ENCODE data around the gene FN1. TPM values are rescaled to one million over a fixed set of nuclear protein-coding genes. Genes with fewer than 3 reads are reported as not detected.

Gene FN1
- total RNA-seq, 3 donors from 2014 or later = 74.9 to 295 (median 102) TPM

DNA sequence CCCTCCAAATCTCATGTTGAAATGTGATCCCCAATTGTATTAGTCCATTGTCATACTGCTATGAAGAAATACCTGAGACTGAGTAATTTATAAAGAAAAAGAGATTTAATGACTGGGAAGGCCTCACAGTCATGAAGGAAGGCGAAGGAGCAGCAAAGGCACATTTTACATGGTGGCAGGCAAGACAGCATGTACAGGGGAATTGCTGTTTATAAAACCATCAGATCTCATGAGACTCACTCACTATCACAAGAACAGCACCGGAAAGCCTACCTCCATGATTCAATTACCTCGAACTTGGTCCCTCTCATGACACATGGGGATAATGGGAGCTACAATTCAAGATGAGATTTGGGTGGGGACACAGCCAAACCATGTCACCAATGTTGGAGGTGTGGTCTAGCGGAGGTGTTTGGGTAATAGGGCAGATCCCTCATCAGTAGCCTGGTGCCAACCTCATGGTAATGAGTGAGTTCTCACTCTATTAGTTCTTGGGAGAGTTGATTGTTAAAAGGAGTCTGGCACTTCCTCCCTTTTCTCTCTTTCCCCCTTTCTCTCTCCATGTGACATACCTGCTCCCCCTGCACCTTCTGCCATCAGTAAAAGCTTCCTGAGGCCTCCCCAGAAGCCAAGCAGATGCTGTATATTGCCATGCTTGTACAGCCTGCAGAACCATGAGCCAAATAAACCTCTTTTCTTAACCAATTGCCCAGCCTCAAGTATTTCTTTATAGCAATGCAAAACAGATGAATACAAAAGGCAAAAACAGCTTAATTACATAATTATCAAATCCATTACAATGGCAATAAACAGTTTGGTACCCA lies 14.5 kb upstream of the FN1 start:
- Histone ChIP-seq H3K27ac (no peak overlapping the region), H3K9me3 (no peaks in the 10 kb centered on the region), H3K27me3 (no peaks in the 10 kb centered on the region), H3K36me3 (no peaks in the 10 kb centered on the region), H3K4me1 (no peaks in the 10 kb centered on the region), H3K4me3 (no peak overlapping the region)
- no peak for DNase-seq (ENCODE audit: low spot score in 2 of 2)
- TF ChIP-seq POLR2AphosphoS5 (IDR thresholded peaks at IDR 0.05) (no peak), POLR2A (IDR thresholded peaks at IDR 0.05) (no peak)
- TF ChIP-seq, protein P1, sequence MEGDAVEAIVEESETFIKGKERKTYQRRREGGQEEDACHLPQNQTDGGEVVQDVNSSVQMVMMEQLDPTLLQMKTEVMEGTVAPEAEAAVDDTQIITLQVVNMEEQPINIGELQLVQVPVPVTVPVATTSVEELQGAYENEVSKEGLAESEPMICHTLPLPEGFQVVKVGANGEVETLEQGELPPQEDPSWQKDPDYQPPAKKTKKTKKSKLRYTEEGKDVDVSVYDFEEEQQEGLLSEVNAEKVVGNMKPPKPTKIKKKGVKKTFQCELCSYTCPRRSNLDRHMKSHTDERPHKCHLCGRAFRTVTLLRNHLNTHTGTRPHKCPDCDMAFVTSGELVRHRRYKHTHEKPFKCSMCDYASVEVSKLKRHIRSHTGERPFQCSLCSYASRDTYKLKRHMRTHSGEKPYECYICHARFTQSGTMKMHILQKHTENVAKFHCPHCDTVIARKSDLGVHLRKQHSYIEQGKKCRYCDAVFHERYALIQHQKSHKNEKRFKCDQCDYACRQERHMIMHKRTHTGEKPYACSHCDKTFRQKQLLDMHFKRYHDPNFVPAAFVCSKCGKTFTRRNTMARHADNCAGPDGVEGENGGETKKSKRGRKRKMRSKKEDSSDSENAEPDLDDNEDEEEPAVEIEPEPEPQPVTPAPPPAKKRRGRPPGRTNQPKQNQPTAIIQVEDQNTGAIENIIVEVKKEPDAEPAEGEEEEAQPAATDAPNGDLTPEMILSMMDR (IDR thresholded peaks at IDR 0.05) = no peak
- intact Hi-C loops (cut with DNase I; ENCODE audit: low total_unique reads) = no loop called here

DNA sequence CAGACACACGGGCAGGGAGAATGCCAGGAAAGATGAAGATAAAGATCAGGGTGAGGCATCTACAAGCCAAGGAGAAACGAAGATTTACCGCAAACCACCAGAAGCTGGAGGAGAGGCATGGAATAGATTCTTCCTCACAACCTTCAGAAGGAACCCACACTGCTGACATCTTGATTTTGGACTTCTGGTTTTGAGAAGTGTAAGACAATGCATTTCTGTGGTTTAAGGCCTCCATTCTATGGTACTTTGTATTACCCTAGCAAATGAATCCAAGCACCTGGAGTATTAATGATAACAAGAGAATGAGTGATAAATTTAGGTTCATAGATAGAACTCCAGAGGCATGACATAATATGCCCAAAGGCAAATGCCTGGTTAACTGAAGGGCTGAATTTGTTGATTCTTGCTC lies 11.8 kb upstream of the FN1 start:
- Histone ChIP-seq H3K36me3 (no peaks in the 10 kb centered on the region), H3K27ac (no peak overlapping the region), H3K4me3 (no peak overlapping the region), H3K27me3 (no peaks in the 10 kb centered on the region), H3K4me1 (no peaks in the 10 kb centered on the region), H3K9me3 (no peaks in the 10 kb centered on the region)
- no peak for DNase-seq (ENCODE audit: low spot score in 2 of 2)
- intact Hi-C loops (cut with DNase I; ENCODE audit: low total_unique reads) = no loop called here
- no peak for TF ChIP-seq POLR2A (IDR thresholded peaks at IDR 0.05)
- TF ChIP-seq, protein P1 (IDR thresholded peaks at IDR 0.05) = no peak
- no peak for TF ChIP-seq POLR2AphosphoS5 (IDR thresholded peaks at IDR 0.05)

DNA sequence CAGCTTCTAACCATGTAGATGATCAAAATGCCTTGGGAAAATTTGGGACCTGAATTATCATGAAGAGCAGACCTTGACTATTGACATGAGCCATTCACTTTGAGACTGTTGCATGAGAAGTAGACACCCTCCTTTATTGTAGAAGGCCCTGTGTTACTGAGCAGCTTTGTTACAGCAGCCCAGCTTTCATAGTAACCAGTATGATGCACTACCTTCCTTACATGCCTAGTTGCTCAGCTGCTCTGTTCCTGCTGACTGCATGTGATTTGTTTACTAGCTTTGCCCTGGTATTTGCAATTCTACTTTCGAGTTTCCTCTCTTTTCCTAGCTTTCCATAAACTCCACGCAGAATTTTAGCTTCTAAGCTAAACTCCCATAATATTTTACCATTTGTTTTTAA lies 11.2 kb upstream of the FN1 start:
- no peak overlapping the region for H3K4me3 ChIP-seq
- no peak overlapping the region for H3K27ac ChIP-seq
- TF ChIP-seq, protein P1 (IDR thresholded peaks at IDR 0.05) = no peak
- TF ChIP-seq POLR2AphosphoS5 (IDR thresholded peaks at IDR 0.05) = no peak
- no peak for TF ChIP-seq POLR2A (IDR thresholded peaks at IDR 0.05)
- H3K36me3 ChIP-seq = no peaks in the 10 kb centered on the region
- no peaks in the 10 kb centered on the region for H3K9me3 ChIP-seq
- intact Hi-C loops (cut with DNase I; ENCODE audit: low total_unique reads) = no loop called here
- H3K4me1 ChIP-seq = no peaks in the 10 kb centered on the region
- no peaks in the 10 kb centered on the region for H3K27me3 ChIP-seq
- DNase-seq (ENCODE audit: low spot score in 2 of 2) = no peak

DNA sequence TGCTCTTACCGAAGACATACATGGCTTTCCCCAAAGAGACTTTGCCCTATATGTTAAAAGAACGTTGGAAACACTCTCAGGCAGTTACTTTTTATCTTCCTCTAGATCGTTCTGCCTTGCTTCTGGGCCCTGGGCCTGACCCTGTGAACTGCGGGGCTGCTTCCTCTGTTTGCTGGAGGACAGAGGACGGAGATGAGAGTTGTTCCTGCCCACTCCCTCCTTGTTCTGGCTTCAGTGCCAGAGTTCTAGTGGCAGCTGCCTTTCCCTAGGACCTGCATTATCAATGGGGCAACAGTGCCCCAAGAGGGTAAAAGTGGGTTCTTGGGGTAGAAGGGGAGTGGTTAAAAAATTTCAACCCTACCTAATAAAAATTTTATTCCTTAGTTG lies 6.5 kb upstream of the FN1 start:
- no peak for DNase-seq (ENCODE audit: low spot score in 2 of 2)
- Histone ChIP-seq H3K36me3 (no peaks in the 10 kb centered on the region), H3K9me3 (no peaks in the 10 kb centered on the region), H3K27ac (no peak overlapping the region), H3K4me3 (no peak overlapping the region), H3K27me3 (no peaks in the 10 kb centered on the region), H3K4me1 (no peaks in the 10 kb centered on the region)
- intact Hi-C loops (cut with DNase I; ENCODE audit: low total_unique reads) = no loop called here
- TF ChIP-seq POLR2A (IDR thresholded peaks at IDR 0.05) = no peak
- TF ChIP-seq, protein P1 (IDR thresholded peaks at IDR 0.05) = no peak
- TF ChIP-seq POLR2AphosphoS5 (IDR thresholded peaks at IDR 0.05) = no peak

DNA sequence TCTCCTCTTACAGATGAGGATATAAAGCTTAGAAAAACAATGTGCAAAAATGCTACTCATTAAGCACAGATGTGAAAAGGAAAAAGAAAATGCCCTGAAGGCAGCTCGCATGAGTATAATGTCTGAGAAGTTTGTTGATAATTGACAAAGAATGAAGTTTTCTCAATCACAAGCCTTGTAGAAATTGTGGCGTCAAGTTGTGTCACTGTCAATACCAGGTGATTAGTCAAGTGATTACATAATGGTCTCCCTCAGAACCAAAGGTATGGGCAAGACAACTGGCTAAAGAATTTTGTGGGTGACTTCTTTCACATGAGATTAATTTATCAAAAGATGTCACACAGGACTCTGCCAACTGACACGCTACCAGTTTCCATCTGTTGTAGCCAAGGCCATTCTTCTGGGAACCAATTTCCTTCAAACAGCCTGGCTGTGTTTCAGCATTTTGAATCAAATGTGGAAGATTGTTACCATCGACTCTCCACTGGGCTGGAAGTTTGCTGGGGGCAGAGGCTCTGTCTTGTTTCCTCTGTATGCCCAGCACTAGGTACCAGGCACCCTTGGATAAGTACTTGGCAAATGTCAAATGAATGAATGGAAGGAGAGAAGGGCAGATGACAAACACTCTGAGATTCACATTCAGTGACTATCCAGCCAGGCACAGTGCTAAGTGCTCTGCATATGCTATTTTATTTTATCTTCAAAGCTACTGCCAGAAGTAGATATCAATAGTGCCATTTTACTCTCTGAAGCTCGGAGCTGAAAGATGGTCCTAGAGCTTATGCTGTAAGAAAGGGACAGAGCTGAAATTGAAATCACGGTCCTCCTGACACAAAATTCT lies 5.9 kb upstream of the FN1 start:
- no peaks in the 10 kb centered on the region for H3K27me3 ChIP-seq
- H3K27ac ChIP-seq = no peak overlapping the region
- H3K36me3 ChIP-seq = no peaks in the 10 kb centered on the region
- no peaks in the 10 kb centered on the region for H3K4me1 ChIP-seq
- no peak overlapping the region for H3K4me3 ChIP-seq
- no peaks in the 10 kb centered on the region for H3K9me3 ChIP-seq
- TF ChIP-seq, protein P1 (IDR thresholded peaks at IDR 0.05) = no peak
- TF ChIP-seq POLR2A (IDR thresholded peaks at IDR 0.05) = no peak
- intact Hi-C loops (cut with DNase I; ENCODE audit: low total_unique reads) = no loop called here
- no peak for DNase-seq (ENCODE audit: low spot score in 2 of 2)

Data from breast epithelium (tissue), 4 donors.